HS-27A (cell line): ENCODE results near the gene TXNL4A.

ENCODE experiments used
- DNase-seq: peaks from one replicate; pipeline ENCODE4 v3.0.0-alpha.2; 2012; ENCODE audit warnings: low read depth, missing footprints

The TXNL4A gene

DNA sequence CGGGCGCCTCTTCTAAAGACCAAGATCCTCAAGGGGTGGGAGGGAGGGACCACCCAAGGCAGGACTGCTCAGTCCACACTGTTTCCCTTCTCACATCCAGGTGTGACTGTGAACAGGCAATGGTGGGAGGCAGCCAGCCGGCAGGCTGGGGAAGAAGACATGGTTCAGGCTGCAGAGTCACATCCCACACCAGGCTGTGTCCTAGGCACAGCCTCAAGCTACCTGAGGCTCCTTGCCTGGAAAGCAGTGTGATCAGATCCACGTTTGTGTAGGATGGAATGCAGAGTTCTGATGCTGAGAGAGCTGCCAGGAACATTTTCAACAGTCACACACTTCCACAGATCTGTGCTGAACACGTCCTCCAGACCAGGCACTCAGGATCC lies 53.3 kb downstream of the TXNL4A start:
- DNase-seq, result no peak

DNA sequence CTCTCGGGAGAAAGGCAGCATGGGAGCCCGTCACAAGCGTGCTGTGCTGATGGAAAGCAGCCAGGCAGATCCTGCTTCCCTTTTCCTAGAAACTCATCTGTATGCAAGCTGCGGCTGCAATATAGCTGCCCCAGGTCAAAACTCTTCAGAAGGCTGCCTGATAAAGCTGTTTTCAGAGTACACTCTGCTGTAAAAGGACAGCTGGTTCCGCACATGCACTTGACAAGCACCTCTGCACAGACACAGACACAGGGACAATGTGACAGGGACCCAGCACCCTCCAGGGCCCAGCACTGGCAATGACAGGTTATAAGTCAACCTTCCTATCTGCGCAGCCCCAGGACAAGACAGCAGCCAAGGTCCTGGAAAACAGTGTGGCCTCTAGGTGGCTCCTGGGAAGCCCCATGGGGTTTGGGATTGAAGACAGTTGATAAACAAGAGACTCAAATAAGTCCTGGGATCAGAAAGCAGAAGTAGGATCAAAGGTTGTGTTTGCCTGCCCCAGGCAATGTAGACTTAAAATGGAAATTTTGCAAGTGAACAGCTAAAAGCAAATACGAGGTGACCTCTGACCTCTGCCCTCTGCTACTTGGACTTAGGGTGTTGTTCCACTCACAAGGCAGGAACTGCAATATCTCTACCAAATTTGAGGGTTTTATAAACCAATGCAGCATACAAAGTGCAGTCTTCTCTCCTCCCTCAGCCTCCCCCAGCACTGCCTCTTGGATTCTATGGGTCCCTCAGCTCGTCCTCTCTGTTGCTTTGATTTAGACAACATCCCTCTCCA lies 53.9 kb downstream of the TXNL4A start:
- no peak for DNase-seq

DNA sequence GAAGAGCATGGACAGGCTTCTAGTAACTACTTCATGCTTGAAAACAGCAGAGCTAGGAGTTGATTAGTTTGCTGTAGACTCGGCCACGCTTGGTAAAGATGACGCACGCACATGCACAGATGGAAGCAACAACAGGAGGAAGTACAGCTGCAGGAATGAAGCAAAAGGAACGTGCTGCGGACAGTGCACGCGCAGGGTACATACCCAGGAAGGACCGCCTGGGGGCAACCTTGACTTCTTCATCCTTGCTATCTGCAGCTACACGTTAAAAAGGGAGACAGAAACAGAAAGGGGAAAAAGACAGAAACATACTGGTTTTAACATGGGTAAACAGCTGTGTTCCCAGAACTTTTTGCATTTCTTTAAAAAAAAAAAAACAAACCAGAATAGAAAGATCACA lies 54.6 kb downstream of the TXNL4A start:
- no peak for DNase-seq

DNA sequence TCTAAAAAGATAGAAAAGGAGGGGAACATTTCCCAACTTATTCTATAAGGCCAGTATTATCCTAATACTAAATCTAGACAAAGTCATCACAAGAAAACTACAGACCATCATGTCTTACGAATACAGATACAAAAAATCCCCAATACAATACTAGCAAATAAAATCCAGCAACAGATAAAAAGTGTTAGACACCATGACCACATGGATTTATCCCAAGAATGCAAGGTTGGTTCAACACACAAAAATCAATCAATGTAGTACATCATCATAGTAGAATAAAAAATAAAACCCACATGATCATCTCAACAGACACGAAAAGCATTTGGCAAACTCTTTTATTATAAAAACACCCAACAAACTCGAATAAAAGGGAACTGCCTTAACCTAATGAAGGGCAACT lies 55.5 kb downstream of the TXNL4A start:
- no peak for DNase-seq

DNA sequence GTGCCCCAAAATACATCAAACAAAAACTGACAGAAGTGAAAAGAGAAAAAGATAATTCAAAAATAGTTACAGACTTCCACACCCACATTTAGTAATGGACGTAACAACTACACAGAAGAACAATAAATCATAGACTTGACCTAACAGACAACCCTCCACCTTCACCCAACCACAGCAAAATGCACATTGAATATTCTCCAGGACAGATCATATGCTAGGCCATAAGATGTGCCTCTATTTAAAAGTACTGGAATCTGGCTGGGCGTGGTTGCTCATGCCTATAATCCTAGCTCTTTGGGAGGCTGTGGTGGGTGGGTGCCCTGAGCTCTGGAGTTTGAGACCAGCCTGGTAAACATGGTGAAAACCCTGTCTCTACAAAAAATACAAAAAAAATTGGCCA lies 56.9 kb downstream of the TXNL4A start:
- no peak for DNase-seq

DNA sequence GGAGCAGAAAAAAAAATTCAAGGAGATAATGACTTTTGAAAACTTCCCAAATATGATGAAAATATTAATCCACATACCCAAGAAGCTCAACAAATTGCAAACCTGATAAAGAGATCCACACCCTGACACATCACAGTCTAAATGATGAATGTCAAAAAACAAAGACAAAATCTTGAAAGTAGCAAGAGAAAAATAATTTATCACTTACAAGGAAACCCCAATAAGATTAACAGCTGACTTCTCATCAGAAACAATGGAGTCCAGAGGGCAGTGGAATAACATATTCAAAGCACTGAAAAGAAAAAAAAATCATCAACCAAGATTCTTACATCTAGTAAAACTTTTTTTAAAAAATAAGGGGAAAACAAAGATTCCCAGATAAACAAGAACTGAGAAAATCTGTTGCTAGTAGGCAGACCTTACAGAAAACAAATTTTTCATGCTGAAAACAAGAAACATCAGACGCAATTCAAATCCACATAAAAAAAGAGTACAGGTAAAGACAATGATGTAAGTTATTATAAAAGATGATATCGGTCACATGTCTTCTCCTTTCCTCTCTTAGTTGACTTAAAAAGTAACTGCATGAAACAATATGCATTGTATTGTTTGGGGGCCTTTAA lies 58.2 kb downstream of the TXNL4A start:
- DNase-seq, result no peak

DNA sequence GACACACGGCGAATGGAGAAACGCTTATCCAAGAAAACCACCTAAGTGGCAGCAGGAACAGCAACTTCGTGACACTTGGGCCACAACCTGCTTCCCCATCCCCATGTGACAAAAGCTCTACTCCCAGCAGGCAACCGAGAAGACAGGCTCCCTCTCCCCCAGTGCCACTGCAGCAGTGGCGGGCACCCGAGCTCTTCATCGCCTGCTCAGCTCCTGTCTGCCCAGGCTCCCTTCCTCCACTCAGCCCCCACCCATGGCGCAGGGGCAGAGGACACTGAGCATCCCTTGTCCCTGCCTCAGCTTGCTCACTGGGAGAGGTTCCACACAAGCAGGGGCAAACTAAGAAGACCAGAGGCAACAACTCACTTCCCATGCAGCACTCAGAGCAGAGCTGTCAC lies 59.8 kb downstream of the TXNL4A start:
- DNase-seq, result no peak

DNA sequence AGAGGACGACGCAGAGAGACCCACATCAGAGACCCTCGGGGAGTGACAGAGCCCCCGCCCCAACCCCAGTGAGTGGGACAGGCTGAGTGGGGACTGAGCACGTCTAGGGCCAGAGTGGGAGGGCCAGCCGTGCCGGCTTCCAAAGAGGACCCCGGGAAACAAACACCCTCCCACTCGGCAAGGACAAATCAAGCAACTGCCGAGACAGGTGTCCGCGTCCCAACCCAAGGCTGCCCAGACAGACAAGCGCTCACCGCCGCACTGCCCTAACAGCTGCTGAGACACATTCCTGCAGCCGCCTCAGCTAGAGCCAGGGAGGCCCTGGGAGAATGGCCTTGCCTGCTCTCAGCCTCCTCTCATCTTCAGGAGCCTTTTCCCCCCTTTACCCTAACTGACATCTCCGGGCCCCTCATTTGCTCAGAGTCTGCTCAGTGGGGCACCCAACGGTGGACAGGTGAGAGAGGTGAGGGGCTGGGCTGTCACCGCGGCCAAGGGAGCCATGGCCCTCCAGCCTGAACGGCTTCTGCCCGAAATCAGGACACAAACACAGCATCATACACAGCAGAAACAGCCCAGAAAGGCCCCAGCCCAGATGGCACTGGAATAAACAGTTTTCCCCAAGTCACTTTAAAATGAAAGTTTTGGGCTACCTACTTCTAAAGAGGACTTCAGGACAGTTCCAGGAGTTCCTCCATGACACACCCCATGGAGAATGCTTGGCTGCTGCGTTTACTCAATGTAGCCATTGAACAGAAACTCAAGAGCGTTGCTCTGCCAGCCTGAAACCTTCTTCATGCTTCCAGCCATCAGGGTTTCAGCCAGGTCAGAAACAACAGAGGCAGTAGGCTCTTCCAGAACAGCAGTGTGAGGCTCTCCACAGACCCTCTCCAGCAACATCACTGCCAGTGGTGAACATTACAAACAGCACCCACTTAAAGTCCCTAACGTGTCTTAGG lies 60.5 kb downstream of the TXNL4A start:
- no peak for DNase-seq

DNA sequence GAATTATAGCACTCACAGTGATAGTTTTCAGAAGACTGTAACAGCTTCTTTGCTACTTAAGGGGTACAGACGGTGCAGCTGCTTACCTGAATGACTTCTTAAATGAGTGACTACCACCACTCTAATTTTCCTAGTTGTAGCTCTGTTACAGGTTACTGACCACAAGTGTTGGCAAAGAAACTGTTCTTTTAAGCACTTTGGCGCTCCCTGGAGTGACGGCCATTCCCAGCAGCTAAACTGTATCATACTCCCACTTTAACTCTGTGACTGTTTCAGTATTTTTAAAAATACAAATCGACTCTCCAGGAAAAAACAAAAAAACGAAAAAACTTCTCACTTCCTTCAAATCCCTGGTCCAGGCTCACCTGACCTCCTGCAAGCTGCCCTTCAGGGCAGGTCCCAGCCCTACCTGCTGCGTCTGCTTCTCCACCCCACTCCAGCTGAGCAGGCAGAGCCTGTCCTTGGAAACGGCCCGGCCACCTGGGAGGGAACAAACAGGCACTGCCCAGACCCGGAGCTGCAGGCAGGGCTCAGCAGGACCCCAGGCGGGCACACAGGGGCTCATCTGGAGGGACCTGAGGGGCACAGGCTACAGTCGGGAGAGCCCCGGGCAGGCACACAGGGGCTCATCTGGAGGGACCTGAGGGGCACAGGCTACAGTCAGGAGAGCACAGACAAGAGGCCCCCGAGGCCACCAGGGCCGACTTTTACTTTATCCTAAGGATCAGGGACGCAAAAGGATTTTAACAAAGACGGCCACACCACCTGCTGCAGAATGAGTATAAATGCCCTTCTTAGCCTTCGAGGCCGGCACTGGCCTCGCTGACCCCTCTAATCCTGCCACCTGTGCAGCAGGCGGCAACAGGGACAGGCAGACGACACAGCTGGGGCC lies 61.4 kb downstream of the TXNL4A start:
- no peak for DNase-seq

DNA sequence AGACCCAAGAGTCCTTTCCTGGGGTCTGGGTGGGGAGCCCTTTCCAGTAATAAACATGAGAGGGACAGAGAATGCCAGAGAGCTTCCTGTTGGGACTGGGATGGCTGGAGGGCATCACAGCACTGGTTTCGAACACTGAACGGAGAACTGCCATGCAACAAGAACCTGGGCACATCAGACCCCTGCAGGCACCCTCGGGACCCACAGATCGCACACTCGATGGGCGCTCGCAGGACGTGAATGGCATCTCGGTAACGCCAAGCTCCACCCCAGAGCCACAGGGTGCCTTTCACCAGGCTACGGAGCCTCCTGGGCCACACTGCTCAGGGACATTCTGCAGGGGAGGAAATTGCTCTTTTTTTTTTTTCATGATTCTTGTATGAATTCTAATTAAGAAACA lies 62.1 kb downstream of the TXNL4A start:
- no peak for DNase-seq

DNA sequence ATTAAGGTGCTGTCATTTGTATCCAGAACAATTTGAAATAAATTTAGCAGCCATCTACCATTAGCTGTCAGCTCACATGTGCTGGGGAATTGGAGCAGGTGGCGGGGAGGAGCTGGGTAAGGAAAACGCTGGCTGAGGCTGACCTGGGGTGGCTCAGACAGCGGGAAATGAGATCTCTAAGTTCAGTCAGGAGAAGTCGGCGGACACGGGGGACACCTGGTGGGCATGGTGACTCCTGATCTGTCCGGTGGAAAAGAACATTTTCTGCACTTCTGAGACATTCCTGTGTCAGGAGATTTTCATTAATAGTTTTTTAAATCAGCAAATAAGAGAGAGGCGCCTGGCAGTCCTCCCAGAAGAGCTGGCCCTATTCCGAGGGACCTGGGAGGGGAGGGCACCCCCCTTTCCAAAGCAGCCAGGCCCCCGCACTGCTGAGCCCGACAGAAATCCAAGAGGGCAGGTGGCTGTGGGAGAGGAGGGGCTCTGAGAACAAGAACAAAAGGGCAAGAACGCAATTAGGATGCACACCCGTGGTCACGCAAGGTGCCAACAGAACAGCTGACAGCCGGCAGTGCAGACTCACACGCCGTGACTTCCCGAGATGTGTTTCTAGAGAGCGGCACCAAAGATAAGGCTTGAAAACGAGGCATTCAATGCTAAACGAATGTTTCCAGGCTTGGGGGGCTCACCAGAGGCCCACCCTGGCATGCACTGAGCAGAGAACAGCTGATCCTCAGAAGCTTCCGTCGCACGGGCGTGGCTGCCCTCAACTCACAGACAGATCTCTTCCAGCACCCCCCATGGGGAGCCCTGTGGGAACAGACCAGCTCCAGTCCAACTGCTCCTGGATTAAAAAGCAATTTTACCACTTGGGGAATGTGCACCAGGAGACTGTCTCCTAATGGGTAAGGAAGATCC lies 63.3 kb downstream of the TXNL4A start:
- no peak for DNase-seq

DNA sequence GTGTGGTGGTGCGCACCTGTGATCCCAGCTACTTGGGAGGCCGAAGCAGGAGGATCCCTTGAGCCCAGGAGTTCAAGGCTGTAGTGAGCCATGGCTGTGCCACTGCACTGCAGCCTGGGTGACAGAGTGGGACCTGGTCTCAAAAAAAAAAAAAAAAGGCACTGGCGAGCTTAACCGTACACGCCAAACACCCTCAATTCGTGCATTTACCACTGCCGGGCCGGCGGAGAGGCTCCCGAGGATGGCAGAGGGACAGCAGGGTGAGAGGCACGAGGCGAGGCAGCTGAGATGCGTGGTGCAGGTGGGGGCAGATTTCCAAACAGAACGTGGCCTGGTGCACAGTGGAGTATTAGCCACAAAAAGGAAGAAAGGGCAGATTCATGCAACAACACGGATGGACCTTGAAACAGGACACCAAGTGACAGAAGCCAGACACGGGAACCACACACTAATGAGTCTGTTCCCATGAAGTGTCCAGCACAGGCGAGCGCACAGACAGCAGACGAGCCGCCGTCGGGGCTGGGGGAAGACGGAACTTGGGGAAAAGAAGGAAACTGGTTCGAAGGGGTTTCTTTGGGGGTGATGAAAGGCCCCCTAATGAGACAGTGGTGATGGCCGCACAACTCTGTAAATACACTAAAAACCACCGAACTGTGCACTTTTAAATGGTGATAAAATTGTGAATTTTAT lies 64.3 kb downstream of the TXNL4A start:
- no peak for DNase-seq

DNA sequence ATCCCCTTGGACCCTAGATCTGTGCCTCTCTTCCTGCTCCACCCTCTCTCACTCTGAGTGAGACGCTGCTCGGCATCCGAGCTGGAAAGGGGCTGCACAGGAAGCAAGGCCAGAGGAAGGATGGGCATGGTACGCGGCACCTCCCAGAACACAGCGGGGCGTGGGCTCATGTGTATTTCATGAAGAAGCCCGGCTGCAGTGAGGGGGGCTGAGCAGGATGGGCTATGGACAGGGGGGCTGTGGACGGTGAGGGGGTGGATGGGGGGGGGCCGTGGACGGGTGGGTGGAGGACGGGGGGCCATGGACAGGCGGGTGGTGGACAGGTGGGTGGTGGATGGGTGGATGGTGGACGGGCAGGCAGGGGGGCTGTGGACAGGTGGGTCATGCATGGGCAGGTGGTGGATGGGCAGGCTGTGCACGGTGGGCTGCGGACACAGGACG lies 65.4 kb downstream of the TXNL4A start:
- no peak for DNase-seq

DNA sequence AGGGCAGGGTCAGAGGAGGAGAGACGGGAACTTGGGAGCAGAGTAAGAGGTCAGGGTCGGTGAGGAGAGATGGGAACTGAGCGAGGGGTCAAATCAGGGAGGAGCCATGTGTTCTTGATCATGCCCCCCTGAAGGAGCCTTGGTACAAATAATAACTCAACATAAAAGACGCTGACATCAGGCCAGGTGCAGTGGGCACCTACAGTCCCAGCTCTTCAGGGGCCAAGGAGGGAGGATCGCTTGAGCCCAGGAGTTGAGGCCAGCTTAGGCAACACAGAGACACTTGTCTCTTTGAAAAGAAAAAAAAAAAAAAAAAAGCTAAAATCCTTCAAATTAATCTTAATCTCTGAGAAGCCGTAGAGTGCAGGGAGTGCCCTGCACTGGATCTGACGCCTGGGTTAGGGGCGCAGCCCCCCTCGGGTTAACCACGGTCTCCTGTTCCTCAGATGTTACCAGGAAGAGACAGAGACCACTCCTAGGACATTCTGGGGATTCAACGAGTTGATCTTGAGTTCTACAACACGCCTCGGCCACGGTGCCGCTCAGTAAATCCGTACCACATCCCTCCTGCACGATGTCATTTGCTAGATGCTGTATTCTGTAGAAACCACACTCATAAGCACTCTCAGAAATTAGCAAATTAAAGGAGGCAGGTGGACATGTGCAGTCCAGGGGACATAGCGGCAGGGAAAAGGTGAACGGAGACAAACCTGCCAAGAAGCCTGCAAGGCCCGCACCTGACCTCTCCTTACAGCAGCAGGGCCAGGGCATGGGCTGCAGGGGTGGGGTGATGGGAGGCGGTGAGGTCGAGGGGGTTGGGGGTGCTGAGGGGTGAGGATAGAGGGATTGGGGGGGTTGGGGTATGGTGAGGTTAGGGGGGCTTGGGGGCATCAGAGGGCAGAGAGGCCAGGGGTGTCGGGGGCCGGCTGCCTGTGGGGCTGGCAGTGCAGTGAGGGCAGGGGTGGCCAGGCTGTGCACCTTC lies 66.1 kb downstream of the TXNL4A start:
- no peak for DNase-seq
